HG03432 (cell line): ENCODE measurements around the gene IMMP2L.
"Not testable (repeated sequence)": the region's sequence is repeated elsewhere in the genome, so short reads cannot be mapped to it uniquely, and the experiment has no call there.

Experiments
- ATAC-seq: cut with Tn5 transposase; IDR thresholded peaks from one replicate; pipeline ENCODE4 v1.9.1; 2021; ENCODE audit warnings: mild to moderate bottlenecking, moderate library complexity; ENCODE audit not compliant: unreplicated experiment

The IMMP2L gene

DNA sequence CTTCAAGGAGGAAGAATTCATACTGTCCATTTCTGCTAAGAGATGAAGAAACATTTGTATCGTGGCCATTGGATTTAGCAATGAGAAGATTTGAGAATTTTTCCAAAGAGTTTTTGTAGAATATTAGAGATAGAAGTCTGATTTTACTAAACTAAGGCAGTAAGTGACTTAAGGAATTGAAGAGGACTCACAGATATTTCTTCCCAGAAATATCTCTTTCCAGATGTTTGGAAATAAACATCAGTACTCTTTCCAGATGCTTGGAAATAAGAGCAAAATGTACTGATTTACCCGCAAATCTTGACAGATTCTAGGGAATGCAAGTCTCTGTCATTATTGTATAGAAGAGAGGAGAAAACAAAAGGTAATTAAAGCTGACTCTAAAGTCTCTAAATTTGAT, 91.3 kb downstream of the IMMP2L start:
- no peak for ATAC-seq

DNA sequence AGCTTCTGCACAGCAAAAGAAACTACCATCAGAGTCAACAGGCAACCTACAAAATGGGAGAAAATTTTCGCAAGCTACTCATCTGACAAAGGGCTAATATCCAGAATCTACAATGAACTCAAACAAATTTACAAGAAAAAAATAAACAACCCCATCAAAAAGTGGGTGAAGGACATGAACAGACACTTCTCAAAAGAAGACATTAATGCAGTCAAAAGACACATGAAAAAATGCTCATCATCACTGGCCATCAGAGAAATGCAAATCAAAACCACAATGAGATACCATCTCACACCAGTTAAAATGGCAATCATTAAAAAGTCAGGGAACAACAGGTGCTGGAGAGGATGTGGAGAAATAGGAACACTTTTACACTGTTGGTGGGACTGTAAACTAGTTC, 92.4 kb downstream of the IMMP2L start:
- not testable (repeated sequence) for ATAC-seq

DNA sequence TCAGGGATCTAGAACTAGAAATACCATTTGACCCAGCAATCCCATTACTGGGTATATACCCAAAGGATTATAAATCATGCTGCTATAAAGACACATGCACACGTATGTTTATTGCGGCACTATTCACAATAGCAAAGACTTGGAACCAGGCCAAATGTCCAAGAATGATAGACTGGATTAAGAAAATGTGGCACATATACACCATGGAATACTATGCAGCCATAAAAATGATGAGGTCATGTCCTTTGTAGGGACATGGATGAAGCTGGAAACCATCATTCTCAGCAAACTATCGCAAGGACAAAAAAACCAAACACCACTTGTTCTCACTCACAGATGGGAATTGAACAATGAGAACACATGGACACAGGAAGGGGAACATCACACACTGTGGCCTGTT, 96.5 kb downstream of the IMMP2L start:
- ATAC-seq = not testable (repeated sequence)

DNA sequence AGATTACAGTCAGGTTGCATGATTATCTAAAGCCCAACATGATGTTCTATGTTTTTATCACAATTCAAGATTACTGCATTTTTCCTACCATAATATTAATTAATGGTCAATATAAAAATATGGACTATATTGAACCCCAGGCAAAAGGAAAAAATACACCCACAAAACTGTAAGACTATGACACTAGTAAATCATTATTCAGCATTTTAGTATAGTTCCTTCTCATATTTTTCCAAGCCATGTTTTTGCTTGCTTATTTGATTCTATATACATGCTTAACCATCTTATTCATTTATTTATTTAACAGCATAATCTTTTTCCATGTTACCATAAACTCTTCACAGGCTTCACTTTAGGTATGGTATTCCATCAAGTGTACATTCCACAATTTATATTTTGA, 101.6 kb downstream of the IMMP2L start:
- ATAC-seq = no peak

DNA sequence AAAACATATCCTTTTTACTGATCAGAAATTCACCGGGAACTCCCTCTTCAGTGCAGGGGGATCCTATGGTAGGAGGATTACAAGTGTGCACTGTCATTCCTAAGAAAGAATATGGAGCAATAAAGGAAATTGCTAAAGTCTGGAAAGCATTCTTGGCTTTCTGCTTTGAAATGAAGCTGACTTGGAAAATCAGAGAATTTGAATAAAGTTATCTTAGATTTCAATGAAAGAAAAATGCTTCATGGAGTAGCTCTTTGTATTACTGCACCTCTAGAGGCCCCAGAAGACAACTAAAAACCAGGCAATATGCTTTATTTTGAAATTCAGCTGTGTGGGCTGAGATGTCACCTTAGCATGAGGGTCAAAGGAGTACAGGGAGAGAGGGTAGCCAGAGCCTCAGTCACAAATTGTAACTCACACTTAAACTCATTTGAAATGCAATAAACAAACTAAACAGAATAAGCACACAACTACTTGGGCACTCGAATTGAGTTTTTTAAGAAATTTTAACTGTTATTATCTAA, 102.5 kb downstream of the IMMP2L start:
- no peak for ATAC-seq

DNA sequence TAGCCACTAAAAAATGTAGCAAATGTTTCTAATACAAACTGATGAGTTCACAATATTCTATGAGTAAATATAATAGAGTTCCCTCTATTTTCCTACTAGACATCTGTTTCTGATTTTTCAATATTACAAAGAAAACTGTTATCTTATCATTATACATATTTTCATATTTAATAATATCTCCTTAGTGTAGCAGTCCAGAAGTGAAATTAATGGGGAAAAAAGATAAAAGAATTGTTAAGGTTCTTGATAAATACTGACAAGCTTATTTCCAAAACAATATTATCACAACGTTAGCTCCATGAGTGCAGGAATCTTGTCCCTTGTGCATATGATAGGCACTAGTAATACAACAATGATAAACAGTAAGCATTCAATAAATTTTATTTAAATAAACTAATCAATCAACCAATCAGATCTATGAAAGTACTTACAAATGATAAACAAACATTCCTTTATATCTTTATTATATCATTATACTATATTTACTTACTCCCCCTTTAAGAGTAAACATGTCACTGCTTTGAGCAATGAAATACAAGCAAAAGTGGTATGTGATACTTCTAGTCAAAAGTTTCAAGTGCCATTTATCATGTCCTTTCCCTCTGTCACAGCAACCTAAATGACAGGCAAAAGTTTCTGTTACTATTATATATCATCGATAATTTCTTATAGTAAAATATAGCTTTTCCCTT, 103.1 kb downstream of the IMMP2L start:
- ATAC-seq = no peak

DNA sequence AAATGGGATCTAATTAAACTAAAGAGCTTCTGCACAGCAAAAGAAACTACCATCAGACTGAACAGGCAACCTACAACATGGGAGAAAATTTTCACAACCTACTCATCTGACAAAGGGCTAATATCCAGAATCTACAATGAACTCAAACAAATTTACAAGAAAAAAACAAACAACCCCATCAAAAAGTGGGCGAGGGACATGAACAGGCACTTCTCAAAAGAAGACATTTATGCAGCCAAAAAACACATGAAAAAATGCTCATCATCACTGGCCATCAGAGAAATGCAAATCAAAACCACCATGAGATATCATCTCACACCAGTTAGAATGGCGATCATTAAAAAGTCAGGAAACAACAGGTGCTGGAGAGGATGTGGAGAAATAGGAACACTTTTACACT, 111.6 kb downstream of the IMMP2L start:
- ATAC-seq = not testable (repeated sequence)

DNA sequence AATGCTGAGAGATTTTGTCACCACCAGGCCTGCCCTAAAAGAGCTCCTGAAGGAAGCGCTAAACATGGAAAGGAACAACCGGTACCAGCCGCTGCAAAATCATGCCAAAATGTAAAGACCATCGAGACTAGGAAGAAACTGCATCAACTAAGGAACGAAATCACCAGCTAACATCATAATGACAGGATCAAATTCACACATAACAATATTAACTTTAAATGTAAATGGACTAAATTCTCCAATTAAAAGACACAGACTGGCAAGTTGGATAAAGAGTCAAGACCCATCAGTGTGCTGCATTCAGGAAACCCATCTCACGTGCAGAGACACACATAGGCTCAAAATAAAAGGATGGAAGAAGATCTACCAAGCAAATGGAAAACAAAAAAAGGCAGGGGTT, 114.8 kb downstream of the IMMP2L start:
- not testable (repeated sequence) for ATAC-seq

DNA sequence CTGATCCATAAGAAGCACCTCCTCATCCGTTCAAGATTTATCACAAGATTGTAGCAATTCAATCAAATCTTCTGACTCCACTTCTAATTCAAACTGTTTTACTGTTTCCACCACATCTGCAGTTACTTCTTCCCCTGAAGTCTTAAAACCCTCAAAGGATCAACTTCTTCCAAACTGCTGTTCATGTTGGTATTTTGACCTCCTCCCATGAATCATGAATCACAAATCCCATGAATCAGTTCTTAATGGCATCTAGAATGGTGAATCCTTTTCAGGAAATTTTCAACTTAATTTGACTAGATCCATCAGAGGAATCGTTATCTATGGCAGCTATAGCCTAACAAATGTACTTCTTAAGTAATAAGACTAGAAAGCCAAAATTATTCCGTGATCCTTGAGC, 122.3 kb downstream of the IMMP2L start:
- no peak for ATAC-seq

DNA sequence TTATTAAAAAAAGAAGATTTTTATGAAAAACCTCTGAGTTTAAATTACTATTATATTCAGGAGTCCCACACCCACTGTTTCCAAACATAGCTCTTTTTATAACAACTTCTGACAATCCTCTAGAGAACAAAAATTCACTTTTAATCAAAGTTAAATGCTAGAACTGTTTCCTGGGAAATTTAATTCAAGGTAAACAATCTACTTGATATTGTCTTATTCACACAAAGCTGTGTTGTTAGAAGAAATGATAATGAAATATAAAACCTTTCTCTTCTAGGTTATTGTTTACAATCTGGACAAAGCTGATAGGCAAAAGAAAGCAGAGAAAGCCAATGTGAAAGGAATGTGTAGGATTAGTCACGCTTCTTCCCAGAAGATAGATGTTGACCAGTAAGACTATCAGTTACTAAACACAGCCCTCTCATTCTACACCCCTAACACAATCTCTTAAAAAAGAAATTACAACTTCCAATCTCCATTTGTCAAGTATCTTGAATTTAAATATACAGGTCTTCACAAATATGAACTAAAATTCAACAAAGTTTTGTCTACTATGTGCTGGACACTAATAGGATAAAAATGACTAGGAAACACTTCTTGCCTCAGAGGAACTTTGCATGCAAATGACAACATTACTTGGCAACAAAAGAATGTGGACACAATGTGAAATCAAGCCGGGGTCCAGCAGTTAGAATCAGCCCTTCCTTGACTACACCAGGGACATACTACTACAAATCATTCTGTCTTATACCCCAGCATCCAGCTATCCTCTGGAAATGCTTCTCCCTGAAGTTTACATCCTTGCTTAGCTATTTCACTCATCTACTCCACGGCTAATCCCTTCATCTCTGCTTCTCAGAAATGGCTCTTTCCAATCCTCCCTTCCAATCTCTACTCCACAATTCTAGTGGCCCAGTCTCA, 123.7 kb downstream of the IMMP2L start:
- no peak for ATAC-seq

DNA sequence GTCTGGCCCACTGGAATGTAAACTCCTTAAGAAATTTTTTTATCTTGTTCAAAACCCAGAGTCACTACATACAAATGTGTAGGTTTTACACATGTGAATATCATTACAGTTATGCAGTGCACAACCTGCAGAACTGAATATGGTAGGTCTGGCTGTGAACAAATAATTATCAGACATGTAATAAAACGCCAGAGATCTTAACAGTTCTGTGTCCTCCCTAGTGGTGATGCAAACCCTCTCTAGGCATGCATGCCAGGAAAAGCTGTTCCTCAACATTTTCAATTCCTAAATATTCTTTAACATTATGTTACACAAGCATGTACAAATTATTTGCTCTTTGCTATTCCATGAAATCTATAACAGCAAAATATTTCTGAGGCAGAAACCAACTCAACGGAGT, 124.6 kb downstream of the IMMP2L start:
- no peak for ATAC-seq

DNA sequence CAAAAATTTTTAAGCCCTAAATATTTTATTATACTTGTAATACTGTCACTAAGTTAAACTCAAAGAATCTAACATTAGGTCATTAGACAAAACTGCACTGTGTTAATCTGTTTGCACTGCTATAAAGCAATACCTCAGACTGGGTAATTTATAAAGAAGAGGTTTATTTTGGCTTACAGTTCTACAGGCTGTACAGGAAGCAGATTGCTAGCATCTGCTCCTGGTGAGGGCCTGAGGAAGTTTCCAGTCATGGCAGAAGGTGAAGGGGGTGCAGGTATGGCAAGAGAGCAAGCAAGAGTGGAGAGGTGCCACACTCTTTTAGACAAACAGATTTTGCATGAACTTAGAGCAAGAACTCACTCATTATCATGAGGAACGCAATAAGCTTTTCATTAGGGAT, 125.7 kb downstream of the IMMP2L start:
- ATAC-seq = no peak

DNA sequence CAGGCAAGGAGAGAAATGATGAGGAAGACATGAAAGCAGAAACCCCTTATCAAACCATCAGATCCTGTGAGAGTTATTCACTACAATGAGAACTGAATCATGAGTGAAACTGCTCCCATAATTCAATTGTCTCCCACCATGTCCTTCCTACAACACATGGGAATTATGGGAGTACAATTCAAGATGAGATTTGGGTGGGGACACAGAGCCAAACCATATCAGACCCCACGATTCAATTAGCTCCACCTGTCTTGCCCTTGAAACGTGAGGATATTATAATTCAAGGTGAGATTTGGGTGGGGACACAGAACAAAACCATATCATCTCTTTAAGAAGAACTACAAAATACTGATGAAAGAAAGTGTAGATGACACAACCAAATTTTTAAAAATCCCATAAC, 128.9 kb downstream of the IMMP2L start:
- no peak for ATAC-seq

DNA sequence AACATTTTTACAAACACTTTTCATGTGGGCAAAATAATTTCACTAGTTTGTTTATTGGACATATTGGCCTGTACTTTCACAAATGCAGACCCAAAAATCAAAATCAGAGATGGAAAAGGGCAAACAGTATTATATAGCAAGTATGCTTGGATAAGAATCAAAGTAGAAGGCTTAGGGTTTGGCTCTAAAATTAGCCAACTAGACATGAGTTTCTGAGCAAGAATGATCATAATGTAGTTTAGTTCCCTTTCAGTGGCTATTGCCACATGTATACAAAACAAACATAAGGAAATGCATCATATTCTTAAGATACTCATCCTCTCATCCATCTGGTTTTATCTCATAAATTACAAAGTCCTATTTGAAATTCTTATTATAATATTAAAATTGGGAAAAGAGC, 132.5 kb downstream of the IMMP2L start:
- ATAC-seq = no peak

DNA sequence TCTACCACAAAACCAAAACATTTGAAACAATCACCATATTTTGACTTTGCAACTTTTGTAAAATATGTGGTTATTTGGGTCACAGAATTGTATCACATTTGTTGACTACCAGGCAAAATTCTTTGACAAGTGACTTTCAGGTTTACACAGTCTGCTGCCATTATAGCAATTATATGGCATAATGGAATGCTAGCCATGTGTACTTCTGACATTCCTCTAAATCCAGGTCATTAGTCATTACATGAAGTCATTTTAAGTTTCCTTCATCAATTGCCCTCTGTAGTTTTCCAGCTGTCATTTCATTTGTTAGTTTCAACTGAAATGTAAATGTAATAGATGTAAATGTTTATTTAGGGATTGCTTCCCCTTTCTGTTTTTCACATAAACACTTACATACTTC, 137.5 kb downstream of the IMMP2L start:
- no peak for ATAC-seq

DNA sequence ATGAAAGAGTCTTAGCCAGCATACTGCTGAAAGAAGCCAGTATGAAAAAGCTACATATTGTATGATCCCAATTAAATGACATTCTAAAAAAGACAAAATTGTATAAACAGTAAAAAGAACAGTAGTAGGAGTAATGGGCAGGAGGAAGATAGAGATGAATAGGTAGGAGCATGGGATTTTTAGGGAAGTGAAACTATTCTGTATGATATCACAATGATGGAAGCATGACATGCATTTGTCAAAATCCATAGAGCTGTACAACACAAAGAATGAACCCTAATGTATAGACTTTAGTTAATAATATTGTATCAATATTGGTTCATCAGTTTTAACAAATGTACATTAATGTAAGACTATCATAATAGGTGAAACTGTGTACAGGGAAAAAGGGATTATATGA, 147.9 kb downstream of the IMMP2L start:
- ATAC-seq = no peak

DNA sequence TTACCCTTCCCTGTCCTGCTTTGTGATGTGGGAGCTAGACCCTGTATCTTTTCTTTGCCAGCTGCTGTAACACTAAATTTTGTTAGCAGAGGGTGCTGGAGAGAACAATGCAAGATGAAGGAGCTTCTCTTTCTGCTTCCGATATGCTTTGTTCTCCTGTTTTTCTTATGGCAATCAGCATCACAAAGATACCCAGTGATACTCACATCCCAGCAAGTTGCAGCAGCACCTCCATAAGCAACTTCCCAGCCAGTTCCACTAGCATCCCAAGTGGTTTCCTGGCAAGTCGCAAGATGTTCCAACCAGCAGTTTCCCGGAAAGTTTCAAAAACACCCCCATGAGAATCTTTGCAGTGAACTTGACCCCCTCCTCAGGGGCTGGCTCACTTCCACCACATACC, 148.6 kb downstream of the IMMP2L start:
- no peak for ATAC-seq

DNA sequence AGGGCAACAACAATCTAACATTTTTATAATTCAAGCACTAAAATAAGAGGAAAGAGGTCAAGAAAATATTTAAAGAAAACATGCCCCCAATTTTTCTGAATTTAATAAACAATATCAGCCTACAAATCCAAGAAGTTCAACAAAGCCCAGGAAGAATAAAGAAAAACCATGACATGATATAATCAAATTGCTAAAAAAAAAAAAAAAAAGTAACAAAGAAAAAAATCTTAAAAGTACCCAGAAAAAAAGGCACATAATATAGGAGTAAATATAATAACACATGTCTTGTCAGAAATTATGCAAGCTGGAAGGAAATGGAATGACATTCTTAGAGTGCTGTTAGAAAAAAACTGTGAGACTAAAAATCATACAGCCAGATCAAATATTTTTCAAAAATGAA, 151.4 kb downstream of the IMMP2L start:
- ATAC-seq = no peak

DNA sequence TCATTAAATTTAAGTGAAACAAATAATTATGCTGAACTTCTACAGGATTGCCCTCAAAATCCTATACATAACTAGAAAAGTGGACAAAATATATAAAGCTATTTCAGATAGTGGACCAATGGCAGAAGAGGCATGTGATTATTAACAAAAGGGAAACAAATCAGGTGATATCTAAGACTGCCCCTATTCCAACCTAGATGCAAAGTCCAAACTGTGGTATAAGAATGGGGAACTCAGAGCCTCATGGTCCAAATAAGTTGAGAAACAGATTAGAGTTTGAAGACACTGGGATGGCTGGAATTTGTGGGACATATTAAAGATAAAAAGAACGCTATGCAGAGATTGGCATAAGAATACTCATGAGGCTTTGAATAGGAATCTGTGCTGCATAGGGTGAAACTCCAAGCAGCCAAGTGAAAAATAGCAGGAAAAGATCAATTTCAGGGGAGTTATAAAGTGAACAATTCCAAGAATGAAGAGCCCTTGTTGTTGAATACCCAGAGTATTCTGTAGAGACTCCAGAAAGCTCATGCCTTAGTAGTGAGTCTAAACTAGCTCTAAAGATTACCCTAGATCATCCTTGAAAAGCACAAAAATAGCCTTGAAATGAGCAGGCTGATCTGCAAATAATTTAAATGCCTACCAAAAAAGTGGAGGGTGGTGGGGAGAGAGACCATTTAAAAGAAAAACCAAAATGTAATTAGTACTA, 152.4 kb downstream of the IMMP2L start:
- no peak for ATAC-seq

DNA sequence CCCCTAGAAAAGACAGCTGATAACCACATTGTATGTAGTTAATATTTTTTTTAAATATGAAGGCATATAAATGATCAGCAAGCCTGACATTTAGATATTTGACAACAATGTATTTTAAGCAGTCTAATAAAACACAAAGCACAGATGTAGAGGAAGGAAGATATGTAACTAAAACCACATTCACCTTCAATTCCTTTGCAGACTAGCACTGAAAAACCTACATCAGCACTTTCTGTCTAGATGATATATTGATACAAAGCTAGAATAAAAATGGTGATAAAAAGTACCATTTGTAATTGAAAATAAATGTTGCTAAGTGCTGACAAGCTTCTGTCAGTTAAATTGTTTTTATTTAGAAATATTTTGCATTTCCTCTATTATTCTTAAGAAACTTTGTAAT, 153.6 kb downstream of the IMMP2L start:
- ATAC-seq = no peak

DNA sequence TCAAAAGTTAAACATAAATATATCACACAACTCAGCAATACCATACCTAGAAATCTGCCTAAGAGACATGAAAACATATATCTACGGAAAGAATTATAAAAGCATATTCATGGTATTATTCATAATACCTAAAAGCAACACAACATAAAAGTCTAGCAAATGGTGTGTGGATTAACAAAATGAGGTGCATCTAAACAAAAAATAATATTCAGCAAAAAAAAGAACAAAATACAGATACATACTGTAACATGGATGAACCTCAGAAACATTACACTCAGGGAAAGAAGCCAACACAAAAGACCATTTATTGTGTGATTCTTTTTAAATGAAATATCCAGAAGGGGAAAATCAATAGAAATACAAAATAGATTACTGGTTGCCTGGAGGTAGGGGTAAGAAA, 155.0 kb downstream of the IMMP2L start:
- ATAC-seq = no peak
